ENCODE results near the gene KNDC1. TPM values are rescaled to one million over a fixed set of nuclear protein-coding genes. Genes with fewer than 3 reads are reported as not detected.

KNDC1 gene
- total and polyA plus RNA-seq, 2 of the 4 experiments (the other 2 are of a cell fraction): 0.18 to 1.1 TPM

GRCh38 chr10:133182791-133183645 is 23.0 kb downstream of the KNDC1 start:
- no TSS peak for BruUV-seq (replicated peaks)
- Histone ChIP-seq H3K4me2 (ENCODE audit: low read depth, low read length) (no peak overlapping the region), H3K4me1 (ENCODE audit: control insufficient read depth, insufficient read depth, low read length) (no peaks in the 10 kb centered on the region), H3K9ac (ENCODE audit: low read depth, low read length) (no peak overlapping the region), H3K56ac (ENCODE audit: extremely low read depth, insufficient read depth, low read length) (no peak overlapping the region), H4K5ac (ENCODE audit: low read depth, low read length) (no peak overlapping the region), H3K27me3 (ENCODE audit: control insufficient read depth, insufficient read depth, low read length) (no peaks in the 10 kb centered on the region), H3K4ac (ENCODE audit: low read depth, low read length) (no peak overlapping the region), H2BK20ac (ENCODE audit: low read depth, low read length) (no peak overlapping the region), H3K27ac (ENCODE audit: insufficient read depth, low read length) (no peak overlapping the region), H3K9me1 (ENCODE audit: insufficient read depth, low read length) (no peaks in the 10 kb centered on the region), H2BK120ac (ENCODE audit: low read depth, low read length) (no peak overlapping the region), H4K8ac (ENCODE audit: low read depth in 2 of 2, low read length in 2 of 2) (no peak overlapping the region), H3K9me3 (ENCODE audit: control insufficient read depth, insufficient read depth, low read length) (no peaks in the 10 kb centered on the region), H3K36me3 (ENCODE audit: control insufficient read depth, insufficient read depth, low read length) (peaks cover 2% of the 10 kb centered on the region), H3K14ac (replicated peaks; ENCODE audit: low read depth, low read length) (no peak overlapping the region), H4K20me1 (ENCODE audit: insufficient read depth, low read length) (no peaks in the 10 kb centered on the region), H2AK9ac (replicated peaks; ENCODE audit: low read depth, low read length, poor library complexity) (no peak overlapping the region), H3K79me1 (ENCODE audit: low read depth in 1 of 2, low read length in 2 of 2) (no peaks in the 10 kb centered on the region), H3K18ac (ENCODE audit: low read depth, low read length) (no peak overlapping the region), H2BK5ac (ENCODE audit: low read depth, low read length, poor library complexity, severe bottlenecking) (no peak overlapping the region), H2AFZ (replicated peaks; ENCODE audit: low read length, poor library complexity) (no peak overlapping the region), H3K4me3 (ENCODE audit: insufficient read depth, low read depth, low read length) (no peak overlapping the region), H4K91ac (ENCODE audit: insufficient read depth, low read depth, low read length) (no peak overlapping the region), H3K23ac (ENCODE audit: low read depth, low read length) (no peak overlapping the region), H2BK15ac (ENCODE audit: low read depth, low read length) (no peak overlapping the region), H2AK5ac (ENCODE audit: low read depth, low read length) (no peak overlapping the region)
- DNase-seq (no peak), ATAC-seq (ENCODE audit: low read depth) (no peak)
- ChIA-PET CTCF (no interaction called here), POLR2A (ENCODE audit: unreplicated experiment) (no interaction called here)
- TF ChIP-seq NFE2L2 (IDR thresholded peaks at IDR 0.05; ENCODE audit: low read depth, low read length): no peak
- no peak for TF ChIP-seq CTCF (conservative IDR thresholded peaks at IDR 0.05; ENCODE audit: low read depth, low read length)
- no peak for TF ChIP-seq USF2 (IDR thresholded peaks at IDR 0.05; ENCODE audit: low read depth, low read length)
- dilution Hi-C loops (cut with HindIII; ENCODE audit: low sequenced_read_pairs, unreplicated experiment): no loop called here
- in situ Hi-C loops (cut with MboI; ENCODE audit: low sequenced_read_pairs): no loop called here
- WGBS, 2 experiments (ENCODE audit: extremely low coverage in 2 of 2, insufficient read length in 1 of 2): 95% methylated on average over 20 of the region's 66 CpGs; no CpG with 5 or more reads in 1 of the 2 experiments
- intact Hi-C loops (cut with micrococcal nuclease): no loop called here
